Keratinocyte (primary cell): ENCODE data around the gene GSDMA. TPM values are rescaled to one million over a fixed set of nuclear protein-coding genes. Genes with fewer than 3 reads are reported as not detected.

Experiments
- DNase-seq: peaks from one replicate; pipeline ENCODE4 v3.0.0-alpha.2; 2011; ENCODE audit warnings: low read depth, missing footprints, low spot score
- FAIRE-seq: peaks from 2 replicates; lab custom pipeline; 2011; peaks lifted over from hg19 to GRCh38; lab: Jason Lieb, UNC
- H2AFZ ChIP-seq: 2 replicates; pipeline ENCODE4 v1.6.0; 2012; ENCODE audit warnings: low read length, control low read depth, inconsistent platforms; ENCODE audit not compliant: control insufficient read depth
- H3K27ac ChIP-seq: 2 replicates; pipeline ENCODE4 v1.5.1; 2011; ENCODE audit warnings: low read length; ENCODE audit not compliant: control insufficient read depth, insufficient read depth
- H3K27me3 ChIP-seq: 3 replicates; pipeline ENCODE4 v1.6.0; 2011; ENCODE audit warnings: low read length; ENCODE audit not compliant: control insufficient read depth, insufficient read depth; ENCODE audit errors: extremely low read depth
- H3K36me3 ChIP-seq, 2 experiments: 2 replicates in 1 of 2; 3 replicates in 1 of 2; pipeline ENCODE4 v1.5.1; 2011; ENCODE audit warnings: low read length in 2 of 2, mild to moderate bottlenecking in 1 of 2; ENCODE audit not compliant: control insufficient read depth in 2 of 2, insufficient read depth in 2 of 2; ENCODE audit errors: extremely low read depth in 1 of 2
- H3K4me1 ChIP-seq: 3 replicates; pipeline ENCODE4 v1.5.1; 2011; ENCODE audit warnings: low read length; ENCODE audit not compliant: control insufficient read depth, insufficient read depth; ENCODE audit errors: extremely low read depth
- H3K4me2 ChIP-seq: 3 replicates; pipeline ENCODE4 v1.6.0; 2011; ENCODE audit warnings: low read depth, low read length; ENCODE audit not compliant: control insufficient read depth, insufficient read depth; ENCODE audit errors: extremely low read depth
- H3K4me3 ChIP-seq, 3 experiments: fragments of 200-600 bp in 1 of 3; sonication (generic) in 1 of 3; 2 replicates in 2 of 3; 3 replicates in 1 of 3; pipeline ENCODE4 v1.5.1; 2011 to 2016; ENCODE audit warnings: low read length in 3 of 3, mild to moderate bottlenecking in 3 of 3, control low read depth in 2 of 3, inconsistent platforms in 1 of 3, low read depth in 1 of 3, mixed read lengths in 1 of 3, mixed run types in 1 of 3, moderate library complexity in 1 of 3; ENCODE audit not compliant: control insufficient read depth in 2 of 3, insufficient read depth in 2 of 3; ENCODE audit errors: extremely low read depth in 1 of 3
- H3K79me2 ChIP-seq: 2 replicates; pipeline ENCODE4 v1.6.0; 2012; ENCODE audit warnings: low read length; ENCODE audit not compliant: control insufficient read depth, insufficient read depth
- H3K9ac ChIP-seq: 3 replicates; pipeline ENCODE4 v1.6.0; 2011; ENCODE audit warnings: low read length; ENCODE audit not compliant: control insufficient read depth, insufficient read depth; ENCODE audit errors: extremely low read depth
- H3K9me1 ChIP-seq: 3 replicates; pipeline ENCODE4 v1.6.0; 2011; ENCODE audit warnings: low read length; ENCODE audit not compliant: control insufficient read depth, insufficient read depth; ENCODE audit errors: extremely low read depth
- H3K9me3 ChIP-seq: 2 replicates; pipeline ENCODE4 v1.5.1; 2012; ENCODE audit warnings: low read depth, low read length; ENCODE audit not compliant: control insufficient read depth
- H4K20me1 ChIP-seq: 3 replicates; pipeline ENCODE4 v1.6.0; 2011; ENCODE audit warnings: low read length; ENCODE audit not compliant: control insufficient read depth, insufficient read depth; ENCODE audit errors: extremely low read depth
- CTCF ChIP-seq, 3 experiments: IDR thresholded peaks in 1 of 3; conservative IDR thresholded peaks in 1 of 3; optimal IDR thresholded peaks in 1 of 3; 2 replicates in 2 of 3; 3 replicates in 1 of 3; pipeline versions ENCODE3 to v1.5.1; 2011; ENCODE audit warnings: low read length in 3 of 3, mild to moderate bottlenecking in 3 of 3, moderate library complexity in 2 of 3, control low read depth in 1 of 3, inconsistent platforms in 1 of 3; ENCODE audit not compliant: insufficient read depth in 2 of 3; ENCODE audit errors: extremely low read depth in 1 of 3
- EZH2 ChIP-seq: IDR thresholded peaks from one replicate; pipeline ENCODE4 v1.6.1; 2012; ENCODE audit warnings: inconsistent platforms, mild to moderate bottlenecking, low read length, moderate library complexity
- dilution Hi-C: fragments of 300-500 bp; cut with MboI; formaldehyde crosslinking; loops from one replicate; pipeline ENCODE4 v1.7.0; 2020; ENCODE audit warnings: low sequenced_read_pairs; ENCODE audit not compliant: extremely low pct_ligation_motif_present
- polyA plus RNA-seq, 5 experiments: library from polyadenylated mRNA; depleted of rRNA in 3 of 5; stranded (reverse) in 3 of 5; stranded (forward) in 1 of 5; unstranded in 1 of 5; fragments of >200 nt; gene quantifications; 1 replicate in 1 of 5; 2 replicates in 3 of 5; 3 replicates in 1 of 5; pipeline versions ENCODE4 v1.2.1 to v1.2.3, GENCODE V29; 2011 to 2012; ENCODE audit warnings: missing spikeins in 2 of 5, low read depth in 1 of 5, low replicate concordance in 1 of 5

GSDMA gene
- polyA plus RNA-seq, 1 donor (not counting 4 experiments of a cell fraction or from before 2014, with no cell fraction given), result 5.0 TPM

- no peak for DNase-seq
- TF ChIP-seq EZH2 (no peak), CTCF (optimal IDR thresholded peaks at IDR 0.05 in 1 of 3, IDR thresholded peaks at IDR 0.05 in 1 of 3, conservative IDR thresholded peaks at IDR 0.05 in 1 of 3; ENCODE audit: extremely low read depth in 1 of 3, insufficient read depth in 2 of 3, low read length in 3 of 3) (no peak)
- Histone ChIP-seq H2AFZ (no peak overlapping the region), H4K20me1 (no peaks in the 10 kb centered on the region), H3K27ac (no peak overlapping the region), H3K4me3 (no peak overlapping the region), H3K4me1 (peaks cover 6% of the 10 kb centered on the region), H3K9me1 (no peaks in the 10 kb centered on the region), H3K79me2 (no peaks in the 10 kb centered on the region), H3K36me3 (peaks cover 51 to 70% of the 10 kb centered on the region in 2 experiments), H3K9me3 (no peaks in the 10 kb centered on the region), H3K4me2 (no peak overlapping the region), H3K9ac (no peak overlapping the region), H3K27me3 (no peaks in the 10 kb centered on the region)
- dilution Hi-C loops, result no loop called here
- FAIRE-seq, result no peak
Measured at GRCh38 chr17:39994448-39994847, 31.6 kb downstream of the GSDMA start.

GRCh38 chr17:39995438-39995837, 32.6 kb downstream of the GSDMA start:
- Histone ChIP-seq H3K9me1 (no peaks in the 10 kb centered on the region), H3K9me3 (no peaks in the 10 kb centered on the region), H3K27me3 (no peaks in the 10 kb centered on the region), H3K4me1 (peaks cover 6% of the 10 kb centered on the region), H3K4me2 (no peak overlapping the region), H3K27ac (no peak overlapping the region), H3K79me2 (no peaks in the 10 kb centered on the region), H3K9ac (no peak overlapping the region), H2AFZ (no peak overlapping the region), H3K36me3 (peaks cover 41 to 63% of the 10 kb centered on the region in 2 experiments), H3K4me3 (no peak overlapping the region), H4K20me1 (no peaks in the 10 kb centered on the region)
- FAIRE-seq (no peak), DNase-seq (no peak)
- dilution Hi-C loops, result no loop called here
- TF ChIP-seq CTCF (optimal IDR thresholded peaks at IDR 0.05 in 1 of 3, IDR thresholded peaks at IDR 0.05 in 1 of 3, conservative IDR thresholded peaks at IDR 0.05 in 1 of 3; ENCODE audit: extremely low read depth in 1 of 3, insufficient read depth in 2 of 3, low read length in 3 of 3) (no peak), EZH2 (no peak)
